WTC11 (cell line): ENCODE measurements around the gene LTA. TPM values are rescaled to one million over a fixed set of nuclear protein-coding genes. Genes with fewer than 3 reads are reported as not detected.
A peak's percentile ranks its signal among the peaks of the same experiment; 100 is the strongest.

Experiments used
- ATAC-seq: fragments of 200-7000 bp; cut with Tn5 transposase; 2 replicates; pipeline ENCODE4 v1.10.0; 2021; ENCODE audit warnings: mild to moderate bottlenecking, moderate library complexity
- CTCF ChIA-PET: fragments of 300-600 bp; sonication (Branson Sonifier 250); formaldehyde crosslinking; loops from one replicate; lab custom pipeline; 2021; ENCODE audit warnings: antibody characterized with exemption; lab: Charles Lee
- POLR2A ChIA-PET: fragments of 350-600 bp; sonication (Branson Sonifier 250); formaldehyde crosslinking; loops from one replicate; lab custom pipeline; 2021; ENCODE audit warnings: antibody characterized with exemption; lab: Charles Lee
- DNase-seq: peaks from one replicate; pipeline ENCODE4 v3.0.0; 2021; ENCODE audit warnings: low spot score
- H3K27ac Mint-ChIP-seq: 2 replicates; pipeline ENCODE4 v1.8.0; 2021; ENCODE audit warnings: mixed read lengths
- H3K27me3 Mint-ChIP-seq: 2 replicates; pipeline ENCODE4 v1.8.0; 2021; ENCODE audit warnings: low read depth, mild to moderate bottlenecking, moderate library complexity, mixed read lengths
- H3K36me3 Mint-ChIP-seq: 2 replicates; pipeline ENCODE4 v1.8.0; 2021; ENCODE audit warnings: mixed read lengths
- H3K4me1 Mint-ChIP-seq: 2 replicates; pipeline ENCODE4 v1.8.0; 2022; ENCODE audit warnings: mixed read lengths
- H3K4me3 Mint-ChIP-seq: 2 replicates; pipeline ENCODE4 v1.8.0; 2021; ENCODE audit warnings: mild to moderate bottlenecking, moderate library complexity, mixed read lengths
- H3K9me3 Mint-ChIP-seq: 2 replicates; pipeline ENCODE4 v1.8.0; 2021; ENCODE audit warnings: mixed read lengths
- CBFB ChIP-seq: sonication (generic); formaldehyde crosslinking; IDR thresholded peaks from 2 replicates; pipeline ENCODE4 v1.8.1; 2022; ENCODE audit warnings: mild to moderate bottlenecking, low read depth, missing genetic modification reagents
- E2F1 ChIP-seq: sonication (generic); formaldehyde crosslinking; IDR thresholded peaks from 2 replicates; pipeline ENCODE4 v1.8.0; 2022; ENCODE audit warnings: mild to moderate bottlenecking, missing genetic modification reagents
- FOXJ3 ChIP-seq: sonication (generic); formaldehyde crosslinking; IDR thresholded peaks from 2 replicates; pipeline ENCODE4 v1.9.0; 2021; ENCODE audit warnings: missing genetic modification reagents, mild to moderate bottlenecking, borderline replicate concordance
- FOXP4 ChIP-seq: sonication (generic); formaldehyde crosslinking; IDR thresholded peaks from 2 replicates; pipeline ENCODE4 v1.8.0; 2022; ENCODE audit warnings: mild to moderate bottlenecking, missing genetic modification reagents
- GRHL2 ChIP-seq: fragments of 250-450 bp; sonication (Bioruptor Pico); IDR thresholded peaks from 2 replicates; pipeline ENCODE4 v1.8.0; 2022; ENCODE audit warnings: mild to moderate bottlenecking, moderate library complexity; ENCODE audit not compliant: insufficient replicate concordance, severe bottlenecking
- HMGXB4 ChIP-seq: sonication (generic); formaldehyde crosslinking; IDR thresholded peaks from 2 replicates; pipeline ENCODE4 v1.8.1; 2023; ENCODE audit warnings: mild to moderate bottlenecking, moderate library complexity, missing genetic modification reagents
- IRF1 ChIP-seq: sonication (generic); formaldehyde crosslinking; IDR thresholded peaks from 2 replicates; pipeline ENCODE4 v1.8.0; 2023; ENCODE audit warnings: missing genetic modification reagents
- JAZF1 ChIP-seq: fragments of 250-450 bp; sonication (Bioruptor Pico); IDR thresholded peaks from 2 replicates; pipeline ENCODE4 v1.9.0; 2021; ENCODE audit warnings: moderate library complexity, mild to moderate bottlenecking, inconsistent platforms
- KAT7 ChIP-seq: sonication (generic); formaldehyde crosslinking; IDR thresholded peaks from 2 replicates; pipeline ENCODE4 v1.8.1; 2023; ENCODE audit warnings: missing genetic modification reagents, mild to moderate bottlenecking, borderline replicate concordance
- MAX ChIP-seq: sonication (generic); formaldehyde crosslinking; IDR thresholded peaks from 2 replicates; pipeline ENCODE4 v1.8.0; 2022; ENCODE audit warnings: mild to moderate bottlenecking, missing genetic modification reagents
- MXD4 ChIP-seq: fragments of 250-450 bp; sonication (Bioruptor Pico); IDR thresholded peaks from 2 replicates; pipeline ENCODE4 v1.8.0; 2021; ENCODE audit warnings: mild to moderate bottlenecking, moderate library complexity, borderline replicate concordance
- SMAD4 ChIP-seq: sonication (generic); formaldehyde crosslinking; IDR thresholded peaks from 2 replicates; pipeline ENCODE4 v1.8.0; 2022; ENCODE audit warnings: mild to moderate bottlenecking, missing genetic modification reagents
- STAT6 ChIP-seq: sonication (generic); formaldehyde crosslinking; conservative IDR thresholded peaks from 2 replicates; pipeline ENCODE4 v1.8.1; 2023; ENCODE audit warnings: mild to moderate bottlenecking, low read depth, missing genetic modification reagents, moderate library complexity
- USF2 ChIP-seq: sonication (generic); formaldehyde crosslinking; IDR thresholded peaks from 2 replicates; pipeline ENCODE4 v1.8.1; 2023; ENCODE audit warnings: mild to moderate bottlenecking, missing genetic modification reagents, moderate library complexity
- ZMAT4 ChIP-seq: fragments of 250-450 bp; sonication (Bioruptor Pico); IDR thresholded peaks from 2 replicates; pipeline ENCODE4 v1.9.0; 2021; ENCODE audit warnings: mild to moderate bottlenecking
- ZNF121 ChIP-seq: sonication (generic); formaldehyde crosslinking; IDR thresholded peaks from 2 replicates; pipeline ENCODE4 v1.8.0; 2023; ENCODE audit warnings: missing genetic modification reagents
- ZNF425 ChIP-seq: fragments of 250-450 bp; sonication (Bioruptor Pico); conservative IDR thresholded peaks from 2 replicates; pipeline ENCODE4 v1.9.0; 2021; ENCODE audit warnings: mild to moderate bottlenecking
- ZNF512 ChIP-seq: sonication (generic); formaldehyde crosslinking; IDR thresholded peaks from 2 replicates; pipeline ENCODE4 v1.8.1; 2022; ENCODE audit warnings: missing genetic modification reagents, borderline replicate concordance
- total RNA-seq: library from RNA; stranded (reverse); gene quantifications from 3 replicates; pipeline ENCODE4 v1.2.3, GENCODE V29; 2021

The LTA gene
- total RNA-seq, 1 experiment from 2014 or later, result 0.46 TPM

- POLR2A ChIA-PET, result interaction anchor here (1.6 kb wide), 1 partner anchor 18 kb away, joined by 4 read pairs; the partner anchor contains the start of gene DDX39B
- Mint-ChIP-seq H3K4me3 (no peak overlapping the region), H3K27me3 (no peaks in the 10 kb centered on the region; the same call in 1 of the 2 replicates), H3K36me3 (peaks cover 16% of the 10 kb centered on the region), H3K4me1 (peaks cover 9% of the 10 kb centered on the region), H3K27ac (peak overlapping the region; percentile 37; the same call in 1 of the 2 replicates), H3K9me3 (no peaks in the 10 kb centered on the region)
- CTCF ChIA-PET, result interaction anchor here (1.0 kb wide), 1 partner anchor 21 kb away, joined by 4 read pairs; no protein-coding TSS in a partner anchor
- no peak for DNase-seq
- ATAC-seq, result no peak
- TF ChIP-seq CBFB (CRISPR knock-in tag) (no peak), FOXJ3 (CRISPR knock-in tag) (no peak), IRF1 (CRISPR knock-in tag) (no peak), USF2 (CRISPR knock-in tag) (no peak)
These were observed 12.5 kb upstream of the LTA start for GRCh38 chr6:31559606-31559957.

GRCh38 chr6:31559958-31560696, 12.0 kb upstream of the LTA start:
- Mint-ChIP-seq H3K27ac (peak overlapping the region; percentile 37; the same call in 1 of the 2 replicates), H3K36me3 (peaks cover 15% of the 10 kb centered on the region), H3K4me1 (peaks cover 9% of the 10 kb centered on the region), H3K27me3 (no peaks in the 10 kb centered on the region; the same call in 1 of the 2 replicates), H3K9me3 (no peaks in the 10 kb centered on the region), H3K4me3 (no peak overlapping the region)
- ATAC-seq (peak; percentile 34; the same call in 1 of the 2 replicates), DNase-seq (no peak)
- CTCF ChIA-PET, result interaction anchor here (0.6 to 1.0 kb wide), 3 partner anchors 9 to 32 kb away, joined by 3 to 4 read pairs (median 3); no protein-coding TSS in a partner anchor
- POLR2A ChIA-PET, result interaction anchor here (1.6 kb wide), 1 partner anchor 19 kb away, joined by 4 read pairs; the partner anchor contains the start of gene DDX39B
- no peak for TF ChIP-seq ZNF425 (CRISPR knock-in tag)
- no peak for TF ChIP-seq FOXP4 (CRISPR knock-in tag)
- no peak for TF ChIP-seq KAT7 (CRISPR knock-in tag)
- no peak for TF ChIP-seq GRHL2 (CRISPR knock-in tag)
- no peak for TF ChIP-seq ZMAT4 (CRISPR knock-in tag)
- no peak for TF ChIP-seq SMAD4 (CRISPR knock-in tag)
- TF ChIP-seq MXD4 (CRISPR knock-in tag), result no peak
- no peak for TF ChIP-seq ZNF512
- no peak for TF ChIP-seq ZNF121
- no peak for TF ChIP-seq HMGXB4 (CRISPR knock-in tag)
- TF ChIP-seq JAZF1 (CRISPR knock-in tag), result no peak
- no peak for TF ChIP-seq STAT6 (CRISPR knock-in tag)
- TF ChIP-seq E2F1 (CRISPR knock-in tag), result no peak
- TF ChIP-seq MAX, result no peak
